Amniotic epithelial cell (primary cell): ENCODE measurements around the gene PCK2.

Experiments
- DNase-seq: peaks from one replicate; pipeline ENCODE4 v3.0.0-alpha.2; 2010; ENCODE audit warnings: low read depth

The PCK2 gene

GRCh38 chr14:24136684-24137528, 42.8 kb downstream of the PCK2 start:
- DNase-seq: no peak

- no peak for DNase-seq
Measured at GRCh38 chr14:24137529-24138395, 43.7 kb downstream of the PCK2 start.

DNA sequence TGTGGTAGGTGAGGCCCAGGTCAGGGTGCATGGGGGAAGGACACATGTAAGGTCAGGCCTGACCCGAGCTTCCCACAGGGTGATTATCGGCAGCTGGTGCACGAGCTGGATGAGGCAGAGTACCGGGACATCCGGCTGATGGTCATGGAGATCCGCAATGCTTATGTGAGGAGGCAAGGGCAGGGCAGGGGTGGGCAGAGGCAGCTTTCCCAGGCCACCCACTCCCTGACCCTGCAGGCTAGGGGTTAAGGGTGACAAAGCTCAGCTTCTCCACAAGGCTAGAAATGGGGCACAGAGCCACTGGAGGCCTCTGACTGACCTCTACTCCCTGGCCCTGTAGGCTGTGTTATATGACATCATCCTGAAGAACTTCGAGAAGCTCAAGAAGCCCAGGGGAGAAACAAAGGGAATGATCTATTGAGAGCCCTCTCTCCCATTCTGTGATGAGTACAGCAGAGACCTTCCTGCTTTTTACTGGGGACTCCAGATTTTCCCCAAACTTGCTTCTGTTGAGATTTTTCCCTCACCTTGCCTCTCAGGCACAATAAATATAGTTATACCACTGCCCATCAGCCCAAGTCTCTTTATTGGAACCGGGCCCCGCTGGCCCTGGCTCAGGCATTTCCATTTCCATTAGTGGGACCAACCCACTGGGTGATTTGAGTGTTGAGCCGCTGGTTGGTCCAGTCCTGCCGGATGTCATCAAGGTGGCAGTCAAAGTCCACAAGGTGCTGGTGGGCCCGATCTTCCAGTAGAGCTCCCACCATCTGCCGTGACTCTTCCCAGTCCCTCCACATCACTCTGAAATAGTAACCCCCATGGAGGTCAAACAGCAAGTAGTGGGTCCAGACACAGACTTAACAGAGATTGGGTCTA, 44.5 kb downstream of the PCK2 start:
- no peak for DNase-seq

- DNase-seq: no peak
Measured at GRCh38 chr14:24139272-24139934, 45.3 kb downstream of the PCK2 start.

GRCh38 chr14:24141097-24141880, 47.2 kb downstream of the PCK2 start, which contains the start of gene EMC9:
Gene EMC9, minus strand, starts transcription at chr14:24141591. Its CDS starts 287 bp downstream, at chr14:24141304.
- DNase-seq: peak; percentile 99

DNA sequence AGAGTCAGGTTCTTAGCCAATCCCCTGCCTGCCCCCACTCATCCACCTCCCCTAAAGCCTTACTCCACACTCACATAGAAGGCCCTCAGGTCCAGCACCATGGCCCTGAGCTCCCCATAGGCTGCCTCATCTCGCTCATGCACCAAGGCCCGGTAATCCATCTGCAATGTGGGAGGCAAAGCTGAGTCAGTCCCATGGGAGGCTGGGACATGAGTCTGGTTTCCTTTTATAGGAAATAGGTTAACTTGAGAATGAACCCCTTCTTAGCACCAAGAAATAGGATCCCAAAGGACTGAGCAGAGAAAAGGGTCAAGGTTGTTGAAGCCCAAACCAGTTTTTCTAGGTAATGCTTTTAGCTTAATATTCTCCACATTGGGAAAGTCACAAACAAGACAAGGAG, 49.4 kb downstream of the PCK2 start:
- peak; percentile 58 for DNase-seq

- DNase-seq: no peak
Measured at GRCh38 chr14:24144451-24144850, 50.3 kb downstream of the PCK2 start.

DNA sequence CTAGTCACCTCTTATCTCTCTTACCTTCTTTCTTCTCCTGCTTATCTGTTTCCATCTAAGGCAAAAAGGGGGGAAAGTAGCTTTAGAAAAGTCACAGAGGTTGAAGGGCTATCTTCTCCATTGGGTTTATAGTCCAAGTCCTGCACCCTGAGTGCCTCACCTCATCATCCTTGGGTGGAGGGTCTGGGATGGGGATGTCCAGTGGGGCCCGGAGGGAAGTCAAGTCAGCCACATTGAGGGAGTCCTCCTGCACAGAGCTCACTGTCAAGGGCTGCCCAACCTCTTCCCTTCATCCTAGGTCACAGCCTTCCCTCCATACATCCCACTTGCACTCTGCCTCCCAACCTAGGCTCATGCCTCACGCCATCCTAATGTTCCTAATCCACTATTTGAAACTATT, 51.1 kb downstream of the PCK2 start:
- DNase-seq: no peak

DNA sequence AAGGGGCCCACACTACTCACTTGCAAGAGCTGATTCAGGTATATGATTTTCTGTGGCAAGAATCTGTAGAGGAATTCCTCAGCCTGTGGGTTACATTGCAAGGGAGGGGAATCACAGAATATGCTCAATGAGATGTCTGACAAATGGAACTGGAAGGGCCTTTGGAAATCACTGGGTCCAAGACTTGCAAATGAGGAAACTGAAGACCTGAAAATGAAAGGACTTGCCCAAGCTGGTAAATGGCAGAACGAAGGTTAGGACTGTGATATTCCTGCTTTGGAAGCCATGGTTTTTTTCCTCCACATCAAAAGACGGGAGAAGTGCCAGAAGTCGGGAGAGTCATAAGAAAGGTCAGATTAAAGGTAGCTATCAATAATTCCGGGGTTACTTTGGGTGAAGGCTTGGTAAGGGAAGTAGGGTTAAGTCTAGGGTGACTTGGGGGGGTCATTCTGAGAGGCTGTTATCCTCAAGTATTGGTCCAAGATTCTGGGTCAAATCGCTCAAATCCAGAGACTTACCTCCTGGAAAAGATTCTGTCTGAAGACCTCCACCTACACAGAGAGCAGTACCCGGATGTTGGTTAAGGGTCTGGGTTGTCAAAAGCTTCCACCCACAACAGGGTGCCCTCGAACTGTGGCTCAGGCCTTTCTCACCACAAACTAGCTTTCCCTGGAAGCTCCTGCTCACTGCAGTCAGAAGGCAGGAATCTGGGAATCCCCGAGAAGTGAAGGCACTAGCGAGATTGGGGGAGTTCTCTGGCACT, 51.8 kb downstream of the PCK2 start:
- peak; percentile 68 for DNase-seq

GRCh38 chr14:24146453-24146977, 52.4 kb downstream of the PCK2 start, which contains the start of gene PSME2:
Gene PSME2, minus strand, starts transcription at chr14:24146610. Its CDS starts 29 bp downstream, at chr14:24146581.
- DNase-seq: peak; percentile 96

- DNase-seq: peak; percentile 97
Measured at GRCh38 chr14:24146978-24147760, 53.1 kb downstream of the PCK2 start, which contains the start of gene RNF31. Gene RNF31, plus strand, starts transcription at chr14:24147498. Its CDS starts 201 bp downstream, at chr14:24147699.

GRCh38 chr14:24147761-24148428, 53.8 kb downstream of the PCK2 start:
- DNase-seq: no peak

GRCh38 chr14:24149302-24149969, 55.3 kb downstream of the PCK2 start:
- no peak for DNase-seq

DNA sequence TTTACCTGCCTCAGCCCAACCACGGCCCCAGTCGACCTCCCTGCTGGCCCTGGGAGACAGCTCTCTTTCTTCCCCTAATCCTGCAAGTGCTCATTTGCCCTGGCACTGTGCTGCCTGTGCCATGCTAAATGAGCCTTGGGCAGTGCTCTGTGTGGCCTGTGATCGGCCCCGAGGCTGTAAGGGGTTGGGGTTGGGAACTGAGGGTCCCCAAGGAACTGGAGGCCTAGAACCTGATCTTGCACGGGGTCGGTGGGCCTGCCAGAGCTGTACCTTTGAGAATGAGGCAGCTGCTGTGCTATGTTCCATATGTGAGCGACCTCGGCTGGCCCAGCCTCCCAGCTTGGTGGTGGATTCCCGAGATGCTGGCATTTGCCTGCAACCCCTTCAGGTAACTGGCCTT, 56.0 kb downstream of the PCK2 start:
- DNase-seq: no peak

DNA sequence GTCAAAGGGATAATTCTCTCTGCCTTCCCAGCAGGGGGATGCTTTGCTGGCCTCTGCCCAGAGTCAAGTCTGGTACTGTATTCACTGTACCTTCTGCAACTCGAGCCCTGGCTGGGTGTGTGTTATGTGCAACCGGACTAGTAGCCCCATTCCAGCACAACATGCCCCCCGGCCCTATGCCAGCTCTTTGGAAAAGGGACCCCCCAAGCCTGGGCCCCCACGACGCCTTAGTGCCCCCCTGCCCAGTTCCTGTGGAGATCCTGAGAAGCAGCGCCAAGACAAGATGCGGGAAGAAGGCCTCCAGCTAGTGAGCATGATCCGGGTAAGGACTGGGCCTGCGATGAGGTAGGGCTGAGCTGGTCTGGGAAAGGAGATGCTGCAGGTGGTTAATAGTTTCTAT, 56.5 kb downstream of the PCK2 start:
- no peak for DNase-seq

DNA sequence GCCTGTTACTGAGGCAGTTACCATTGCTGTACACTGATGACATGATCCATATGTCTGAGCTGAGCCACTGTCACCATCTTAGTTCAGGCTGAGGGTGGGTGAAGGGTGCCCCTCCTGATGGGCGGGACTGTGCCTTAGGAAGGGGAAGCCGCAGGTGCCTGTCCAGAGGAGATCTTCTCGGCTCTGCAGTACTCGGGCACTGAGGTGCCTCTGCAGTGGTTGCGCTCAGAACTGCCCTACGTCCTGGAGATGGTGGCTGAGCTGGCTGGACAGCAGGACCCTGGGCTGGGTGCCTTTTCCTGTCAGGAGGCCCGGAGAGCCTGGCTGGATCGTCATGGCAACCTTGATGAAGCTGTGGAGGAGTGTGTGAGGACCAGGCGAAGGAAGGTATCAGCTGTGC, 56.9 kb downstream of the PCK2 start:
- no peak for DNase-seq

GRCh38 chr14:24151404-24152080, 57.4 kb downstream of the PCK2 start:
- no peak for DNase-seq
